Keratinocyte (primary cell): ENCODE results near the gene TKT. TPM values are rescaled to one million over a fixed set of nuclear protein-coding genes. Genes with fewer than 3 reads are reported as not detected.

Experiments used
- DNase-seq: peaks from one replicate; pipeline ENCODE4 v3.0.0-alpha.2; 2011; ENCODE audit warnings: low read depth, missing footprints, low spot score
- FAIRE-seq: peaks from 2 replicates; lab custom pipeline; 2011; peaks lifted over from hg19 to GRCh38; lab: Jason Lieb, UNC
- H2AFZ ChIP-seq: 2 replicates; pipeline ENCODE4 v1.6.0; 2012; ENCODE audit warnings: low read length, control low read depth, inconsistent platforms; ENCODE audit not compliant: control insufficient read depth
- H3K27ac ChIP-seq: 2 replicates; pipeline ENCODE4 v1.5.1; 2011; ENCODE audit warnings: low read length; ENCODE audit not compliant: control insufficient read depth, insufficient read depth
- H3K27me3 ChIP-seq: 3 replicates; pipeline ENCODE4 v1.6.0; 2011; ENCODE audit warnings: low read length; ENCODE audit not compliant: control insufficient read depth, insufficient read depth; ENCODE audit errors: extremely low read depth
- H3K36me3 ChIP-seq, 2 experiments: 2 replicates in 1 of 2; 3 replicates in 1 of 2; pipeline ENCODE4 v1.5.1; 2011; ENCODE audit warnings: low read length in 2 of 2, mild to moderate bottlenecking in 1 of 2; ENCODE audit not compliant: control insufficient read depth in 2 of 2, insufficient read depth in 2 of 2; ENCODE audit errors: extremely low read depth in 1 of 2
- H3K4me1 ChIP-seq: 3 replicates; pipeline ENCODE4 v1.5.1; 2011; ENCODE audit warnings: low read length; ENCODE audit not compliant: control insufficient read depth, insufficient read depth; ENCODE audit errors: extremely low read depth
- H3K4me2 ChIP-seq: 3 replicates; pipeline ENCODE4 v1.6.0; 2011; ENCODE audit warnings: low read depth, low read length; ENCODE audit not compliant: control insufficient read depth, insufficient read depth; ENCODE audit errors: extremely low read depth
- H3K4me3 ChIP-seq, 3 experiments: fragments of 200-600 bp in 1 of 3; sonication (generic) in 1 of 3; 2 replicates in 2 of 3; 3 replicates in 1 of 3; pipeline ENCODE4 v1.5.1; 2011 to 2016; ENCODE audit warnings: low read length in 3 of 3, mild to moderate bottlenecking in 3 of 3, control low read depth in 2 of 3, inconsistent platforms in 1 of 3, low read depth in 1 of 3, mixed read lengths in 1 of 3, mixed run types in 1 of 3, moderate library complexity in 1 of 3; ENCODE audit not compliant: control insufficient read depth in 2 of 3, insufficient read depth in 2 of 3; ENCODE audit errors: extremely low read depth in 1 of 3
- H3K79me2 ChIP-seq: 2 replicates; pipeline ENCODE4 v1.6.0; 2012; ENCODE audit warnings: low read length; ENCODE audit not compliant: control insufficient read depth, insufficient read depth
- H3K9ac ChIP-seq: 3 replicates; pipeline ENCODE4 v1.6.0; 2011; ENCODE audit warnings: low read length; ENCODE audit not compliant: control insufficient read depth, insufficient read depth; ENCODE audit errors: extremely low read depth
- H3K9me1 ChIP-seq: 3 replicates; pipeline ENCODE4 v1.6.0; 2011; ENCODE audit warnings: low read length; ENCODE audit not compliant: control insufficient read depth, insufficient read depth; ENCODE audit errors: extremely low read depth
- H3K9me3 ChIP-seq: 2 replicates; pipeline ENCODE4 v1.5.1; 2012; ENCODE audit warnings: low read depth, low read length; ENCODE audit not compliant: control insufficient read depth
- H4K20me1 ChIP-seq: 3 replicates; pipeline ENCODE4 v1.6.0; 2011; ENCODE audit warnings: low read length; ENCODE audit not compliant: control insufficient read depth, insufficient read depth; ENCODE audit errors: extremely low read depth
- EZH2 ChIP-seq: IDR thresholded peaks from one replicate; pipeline ENCODE4 v1.6.1; 2012; ENCODE audit warnings: inconsistent platforms, mild to moderate bottlenecking, low read length, moderate library complexity
- dilution Hi-C: fragments of 300-500 bp; cut with MboI; formaldehyde crosslinking; loops from one replicate; pipeline ENCODE4 v1.7.0; 2020; ENCODE audit warnings: low sequenced_read_pairs; ENCODE audit not compliant: extremely low pct_ligation_motif_present
- polyA plus RNA-seq, 5 experiments: library from polyadenylated mRNA; depleted of rRNA in 3 of 5; stranded (reverse) in 3 of 5; stranded (forward) in 1 of 5; unstranded in 1 of 5; fragments of >200 nt; gene quantifications; 1 replicate in 1 of 5; 2 replicates in 3 of 5; 3 replicates in 1 of 5; pipeline versions ENCODE4 v1.2.1 to v1.2.3, GENCODE V29; 2011 to 2012; ENCODE audit warnings: missing spikeins in 2 of 5, low read depth in 1 of 5, low replicate concordance in 1 of 5
- TF ChIP-seq, protein P1 (sequence below), 3 experiments: IDR thresholded peaks in 1 of 3; conservative IDR thresholded peaks in 1 of 3; optimal IDR thresholded peaks in 1 of 3; 2 replicates in 2 of 3; 3 replicates in 1 of 3; pipeline versions ENCODE3 to v1.5.1; 2011; ENCODE audit warnings: low read length in 3 of 3, mild to moderate bottlenecking in 3 of 3, moderate library complexity in 2 of 3, control low read depth in 1 of 3, inconsistent platforms in 1 of 3; ENCODE audit not compliant: insufficient read depth in 2 of 3; ENCODE audit errors: extremely low read depth in 1 of 3

TKT gene
- polyA plus RNA-seq, 1 donor (not counting 4 experiments of a cell fraction or from before 2014, with no cell fraction given) = 266 TPM

DNA sequence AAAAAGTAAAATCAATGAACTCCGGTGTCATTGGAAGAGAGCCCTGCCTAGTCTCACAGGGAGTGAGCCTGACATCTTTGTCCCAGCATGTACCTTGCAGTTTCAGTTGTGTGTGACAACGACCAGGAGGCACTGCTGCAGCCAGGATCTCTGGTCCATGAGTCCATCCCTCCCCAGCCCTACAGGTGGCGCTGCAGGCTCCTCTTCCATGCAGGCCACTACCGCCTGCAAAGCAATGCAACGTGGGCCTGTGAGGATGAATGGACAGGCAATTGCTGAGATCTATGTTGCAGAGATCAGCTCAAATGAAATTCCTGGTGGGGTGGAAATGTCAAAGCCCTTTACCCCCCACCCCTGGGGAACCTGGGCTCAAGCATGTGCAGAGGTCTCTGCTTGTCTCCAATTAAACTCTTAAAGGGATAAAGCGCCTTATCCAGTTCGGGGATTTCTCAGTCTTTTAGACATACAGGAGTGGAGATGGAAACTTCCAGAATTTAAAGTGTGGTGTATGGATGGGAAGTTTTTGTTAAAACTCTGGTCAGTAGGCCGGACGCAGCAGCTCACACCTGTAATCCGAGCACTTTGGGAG is 35.8 kb downstream of the TKT start:
- Histone ChIP-seq H2AFZ (no peak overlapping the region), H3K4me2 (no peak overlapping the region), H3K79me2 (no peaks in the 10 kb centered on the region), H3K9me3 (no peaks in the 10 kb centered on the region), H3K27me3 (no peaks in the 10 kb centered on the region), H3K4me3 (no peak overlapping the region), H3K36me3 (peaks cover 9 to 21% of the 10 kb centered on the region in 2 experiments), H3K9ac (no peak overlapping the region), H4K20me1 (peaks cover 3% of the 10 kb centered on the region), H3K9me1 (no peaks in the 10 kb centered on the region), H3K27ac (no peak overlapping the region), H3K4me1 (no peaks in the 10 kb centered on the region)
- FAIRE-seq (peak; percentile 85), DNase-seq (no peak)
- dilution Hi-C loops = no loop called here
- no peak for TF ChIP-seq EZH2
- TF ChIP-seq, protein P1, sequence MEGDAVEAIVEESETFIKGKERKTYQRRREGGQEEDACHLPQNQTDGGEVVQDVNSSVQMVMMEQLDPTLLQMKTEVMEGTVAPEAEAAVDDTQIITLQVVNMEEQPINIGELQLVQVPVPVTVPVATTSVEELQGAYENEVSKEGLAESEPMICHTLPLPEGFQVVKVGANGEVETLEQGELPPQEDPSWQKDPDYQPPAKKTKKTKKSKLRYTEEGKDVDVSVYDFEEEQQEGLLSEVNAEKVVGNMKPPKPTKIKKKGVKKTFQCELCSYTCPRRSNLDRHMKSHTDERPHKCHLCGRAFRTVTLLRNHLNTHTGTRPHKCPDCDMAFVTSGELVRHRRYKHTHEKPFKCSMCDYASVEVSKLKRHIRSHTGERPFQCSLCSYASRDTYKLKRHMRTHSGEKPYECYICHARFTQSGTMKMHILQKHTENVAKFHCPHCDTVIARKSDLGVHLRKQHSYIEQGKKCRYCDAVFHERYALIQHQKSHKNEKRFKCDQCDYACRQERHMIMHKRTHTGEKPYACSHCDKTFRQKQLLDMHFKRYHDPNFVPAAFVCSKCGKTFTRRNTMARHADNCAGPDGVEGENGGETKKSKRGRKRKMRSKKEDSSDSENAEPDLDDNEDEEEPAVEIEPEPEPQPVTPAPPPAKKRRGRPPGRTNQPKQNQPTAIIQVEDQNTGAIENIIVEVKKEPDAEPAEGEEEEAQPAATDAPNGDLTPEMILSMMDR (optimal IDR thresholded peaks at IDR 0.05 in 1 of 3, IDR thresholded peaks at IDR 0.05 in 1 of 3, conservative IDR thresholded peaks at IDR 0.05 in 1 of 3; ENCODE audit: extremely low read depth in 1 of 3, insufficient read depth in 2 of 3, low read length in 3 of 3) = peak; percentile 93 to 99 (median 94)

DNA sequence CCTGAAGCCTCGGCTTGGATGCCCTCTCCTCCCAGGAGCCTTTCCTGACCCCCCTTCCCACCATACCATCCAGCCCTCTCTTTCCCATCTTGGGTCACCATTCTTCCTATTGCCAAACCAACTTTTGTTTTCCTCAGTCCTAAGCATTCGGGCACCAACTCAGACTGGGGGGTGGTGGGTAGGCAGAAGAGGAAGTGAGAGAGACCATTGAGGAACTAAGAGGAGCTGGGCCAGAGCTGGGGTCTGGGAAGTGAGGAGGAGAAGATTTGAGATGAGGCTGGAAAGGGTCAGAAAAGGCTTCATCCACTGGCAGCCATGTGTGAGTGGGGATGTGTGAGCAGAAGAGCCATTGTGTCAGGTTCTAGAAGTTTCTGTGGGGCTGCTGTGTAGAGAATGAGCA is 37.7 kb downstream of the TKT start:
- Histone ChIP-seq H3K9ac (no peak overlapping the region), H3K9me1 (no peaks in the 10 kb centered on the region), H4K20me1 (peaks cover 3% of the 10 kb centered on the region), H3K4me3 (no peak overlapping the region), H3K4me2 (no peak overlapping the region), H3K9me3 (no peaks in the 10 kb centered on the region), H3K27ac (no peak overlapping the region), H3K27me3 (no peaks in the 10 kb centered on the region), H2AFZ (no peak overlapping the region), H3K36me3 (peaks cover 0 to 4% of the 10 kb centered on the region in 2 experiments), H3K79me2 (no peaks in the 10 kb centered on the region), H3K4me1 (no peaks in the 10 kb centered on the region)
- dilution Hi-C loops = no loop called here
- DNase-seq = no peak
- no peak for TF ChIP-seq EZH2
- TF ChIP-seq, protein P1 (optimal IDR thresholded peaks at IDR 0.05 in 1 of 3, IDR thresholded peaks at IDR 0.05 in 1 of 3, conservative IDR thresholded peaks at IDR 0.05 in 1 of 3; ENCODE audit: extremely low read depth in 1 of 3, insufficient read depth in 2 of 3, low read length in 3 of 3) = no peak
- FAIRE-seq = no peak
